Measurements from ENCODE around the gene CABP7.

CABP7 gene

DNA sequence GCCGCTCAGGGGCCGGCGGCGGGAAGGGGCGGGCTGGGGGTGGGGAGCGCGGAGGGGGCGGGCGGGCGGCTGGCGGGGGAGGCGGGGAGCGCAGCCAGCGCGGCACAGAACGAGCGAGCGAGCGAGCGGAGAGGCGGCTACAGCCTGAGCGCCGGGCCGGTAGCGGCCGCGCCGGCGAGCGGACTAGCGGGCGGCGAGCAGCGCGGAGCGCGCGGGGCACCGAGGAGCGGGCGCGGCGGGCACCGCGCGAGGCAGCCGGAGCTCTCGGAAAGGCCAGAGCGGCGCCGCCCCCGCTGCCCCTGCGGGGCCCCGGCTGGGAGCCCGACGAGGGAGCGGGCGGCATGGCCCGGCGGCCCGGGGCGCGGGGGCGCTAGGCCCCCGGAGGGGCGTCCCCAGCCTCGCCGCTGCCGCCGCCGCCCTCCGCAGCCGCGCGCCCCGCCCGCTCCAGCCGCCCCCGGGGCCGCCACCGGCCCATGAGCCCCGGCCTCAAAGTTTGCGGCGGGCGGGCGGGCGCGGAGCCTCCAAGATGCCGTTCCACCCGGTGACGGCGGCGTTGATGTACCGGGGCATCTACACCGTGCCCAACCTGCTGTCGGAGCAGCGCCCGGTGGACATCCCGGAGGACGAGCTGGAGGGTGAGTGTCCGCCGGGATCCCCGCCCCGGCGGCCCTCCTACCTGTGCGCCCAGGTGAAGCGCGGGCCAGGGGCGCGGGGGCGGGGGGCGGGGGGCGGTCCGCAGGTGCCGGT, at the start of gene CABP7:
Gene CABP7, plus strand, starts transcription at position 105 of the 747 bp plus-strand sequence. Its CDS starts 422 bp downstream, at position 527.
- no peak for DNase-seq (ENCODE audit: low read depth in 1 of 2, low spot score in 1 of 2)

DNA sequence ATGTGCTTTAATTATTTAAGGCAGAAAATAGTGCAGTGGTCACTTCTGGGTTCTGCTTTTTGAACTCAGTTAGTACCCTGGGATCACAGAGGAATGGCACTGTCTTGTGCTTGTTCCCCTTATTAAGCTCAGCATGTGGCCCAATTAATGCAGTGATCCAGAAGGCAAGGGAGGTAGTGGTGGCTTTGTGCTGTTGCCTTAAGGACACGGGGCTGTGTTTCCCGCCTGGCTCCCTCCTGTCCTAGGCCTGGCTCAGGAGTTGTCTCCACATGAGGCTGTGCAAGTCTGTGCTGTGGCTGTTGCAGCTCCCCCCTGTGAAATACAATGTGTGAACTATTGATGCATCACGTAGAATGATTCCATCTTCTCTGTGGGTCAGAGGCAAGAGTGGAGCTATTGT, 49.2 kb upstream of the CABP7 start:
- DNase-seq (ENCODE audit: low read depth in 1 of 2, low spot score in 1 of 2), result no peak

DNA sequence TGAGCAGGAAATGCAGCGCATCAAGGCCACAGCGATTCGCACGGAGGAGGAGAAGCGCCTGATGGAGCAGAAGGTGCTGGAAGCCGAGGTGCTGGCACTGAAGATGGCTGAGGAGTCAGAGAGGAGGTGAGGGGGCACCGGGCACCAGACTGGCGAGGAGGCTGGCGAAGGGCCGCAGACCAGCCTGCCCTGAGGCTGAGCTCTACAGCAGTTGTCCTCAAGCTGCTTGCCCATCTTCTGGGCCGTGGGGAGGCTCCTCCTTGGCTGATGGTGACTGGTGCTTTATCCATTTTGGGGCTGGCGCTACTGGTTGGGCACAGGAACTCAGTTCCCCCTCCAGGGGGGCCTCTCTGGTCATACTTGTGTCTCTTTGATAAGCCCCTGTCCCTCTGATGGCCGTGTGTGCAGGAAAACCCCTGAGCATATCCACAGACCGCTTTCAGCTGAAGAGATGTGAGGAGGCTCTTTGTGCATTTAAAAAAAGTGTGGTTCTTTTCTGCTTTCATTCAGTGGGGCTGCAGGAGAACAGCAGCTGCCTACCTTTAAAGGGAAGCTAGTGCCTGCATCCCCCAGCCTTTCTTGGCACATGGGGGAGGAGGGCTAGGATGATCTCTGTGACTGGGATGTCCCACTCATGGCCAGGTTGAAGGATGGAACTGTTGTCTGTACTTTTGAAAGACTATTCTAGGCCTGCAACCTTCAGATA, 46.3 kb upstream of the CABP7 start:
- no peak for DNase-seq (ENCODE audit: low read depth in 1 of 2, low spot score in 1 of 2)

DNA sequence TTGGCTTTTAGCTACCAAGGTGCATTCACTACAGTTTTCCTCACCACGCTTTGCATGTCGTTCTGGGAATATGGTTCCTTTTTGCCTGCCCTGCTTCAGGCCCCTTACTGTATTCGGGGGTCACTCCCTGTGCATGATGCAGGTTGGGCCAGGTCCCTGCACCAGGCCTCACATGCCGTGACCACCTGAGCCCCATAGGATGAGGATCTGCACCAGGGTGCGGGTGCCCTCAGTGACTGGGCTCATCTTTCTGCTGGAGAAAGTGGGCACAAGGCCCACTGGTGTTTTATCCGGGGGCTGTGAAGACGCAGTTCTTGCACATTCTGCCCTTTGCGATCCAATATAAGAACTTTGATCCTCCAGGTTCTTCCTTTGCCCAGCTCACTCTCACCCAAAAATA, 45.7 kb upstream of the CABP7 start:
- DNase-seq (ENCODE audit: low read depth in 1 of 2, low spot score in 1 of 2), result no peak

DNA sequence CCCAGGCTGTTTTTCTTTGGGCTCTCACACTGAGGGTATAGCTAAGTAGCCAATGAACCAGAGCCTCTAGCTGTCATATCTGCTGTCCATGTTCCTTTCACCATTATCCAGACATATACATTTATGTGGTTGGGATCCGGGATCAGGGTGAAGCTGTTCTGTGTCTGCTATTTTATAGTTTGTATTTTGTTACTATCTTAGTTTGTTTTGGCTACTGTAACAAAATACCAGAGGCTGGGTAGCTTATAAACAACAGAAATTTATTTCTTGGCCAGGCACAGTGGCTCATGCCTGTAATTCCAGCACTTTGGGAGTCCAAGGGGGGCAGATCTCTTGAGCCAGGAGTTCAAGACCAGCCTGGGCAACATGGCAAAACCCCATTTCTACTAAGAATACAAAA, 40.5 kb upstream of the CABP7 start:
- DNase-seq (ENCODE audit: low read depth in 1 of 2, low spot score in 1 of 2), result no peak

DNA sequence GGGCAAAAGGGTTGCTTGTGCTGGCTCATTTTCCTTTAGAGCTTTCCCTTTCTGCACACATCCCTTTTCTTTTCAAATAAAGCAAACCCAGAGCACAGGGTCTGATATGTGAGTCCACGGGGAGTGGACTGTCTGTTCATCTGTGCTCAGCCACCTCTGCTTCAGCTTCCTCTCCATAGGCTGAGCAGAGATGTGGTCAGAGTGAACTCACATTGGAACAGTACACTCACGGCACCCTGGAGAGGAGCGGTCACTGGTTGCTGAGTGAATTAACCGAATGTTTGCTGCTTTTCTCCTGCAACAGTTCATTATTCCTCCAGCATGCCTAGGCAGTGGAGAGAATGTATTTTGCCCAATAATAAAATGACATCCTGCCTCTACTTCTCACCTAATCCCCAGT, 36.3 kb upstream of the CABP7 start:
- DNase-seq (ENCODE audit: low read depth in 1 of 2, low spot score in 1 of 2), result no peak

DNA sequence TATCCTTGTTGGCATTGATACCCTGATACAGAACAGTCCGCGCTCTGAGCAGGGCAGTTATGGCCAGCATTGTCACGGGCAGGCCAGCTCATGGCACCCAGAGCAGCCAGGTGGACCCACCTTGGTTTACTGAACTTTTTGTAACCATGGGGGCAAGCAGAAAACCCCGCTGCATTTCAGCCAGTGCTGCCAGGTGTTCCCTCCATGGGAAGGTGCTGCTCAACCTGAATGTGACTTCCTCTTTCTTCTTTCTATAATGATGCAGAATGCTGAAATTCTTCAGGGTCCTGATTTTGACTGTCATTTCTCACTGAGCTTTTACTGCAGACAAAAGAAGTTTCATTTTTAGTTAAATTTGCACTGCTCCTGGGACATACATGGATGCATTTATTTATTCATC, 35.6 kb upstream of the CABP7 start:
- no peak for DNase-seq (ENCODE audit: low read depth in 1 of 2, low spot score in 1 of 2)

DNA sequence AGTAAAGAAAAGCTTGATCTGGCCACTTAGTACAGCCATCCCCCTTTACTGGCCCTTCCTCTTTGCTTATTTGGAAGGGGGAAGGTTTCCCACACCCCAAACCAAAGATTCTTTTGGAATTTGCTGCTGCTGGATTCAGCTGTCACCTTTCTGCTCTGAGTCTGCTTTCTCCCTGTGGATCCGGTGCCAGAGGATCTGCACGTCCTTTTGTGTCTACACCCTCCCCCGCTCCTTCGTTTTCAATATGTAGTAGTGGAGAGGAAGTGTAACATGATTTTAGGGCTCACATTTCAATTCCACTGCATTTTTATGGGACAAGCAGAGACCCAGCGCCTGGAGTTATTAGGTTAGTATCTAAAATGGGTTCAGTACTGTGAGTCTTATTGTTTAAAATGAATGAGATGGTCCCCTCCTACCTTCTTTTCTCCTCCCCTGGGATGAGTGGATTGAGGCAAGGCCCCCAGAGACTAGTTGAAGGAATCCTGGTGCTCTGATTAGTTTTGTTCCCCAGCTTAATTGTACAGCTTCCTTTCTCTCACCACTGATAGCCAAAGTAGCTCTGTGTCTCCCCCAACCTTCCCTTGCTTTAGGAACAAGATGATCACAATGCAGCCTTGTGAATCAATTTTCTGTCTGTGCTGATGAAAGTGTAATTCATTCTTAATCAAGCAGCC, 30.5 kb upstream of the CABP7 start:
- DNase-seq (ENCODE audit: low read depth in 1 of 2, low spot score in 1 of 2), result no peak

DNA sequence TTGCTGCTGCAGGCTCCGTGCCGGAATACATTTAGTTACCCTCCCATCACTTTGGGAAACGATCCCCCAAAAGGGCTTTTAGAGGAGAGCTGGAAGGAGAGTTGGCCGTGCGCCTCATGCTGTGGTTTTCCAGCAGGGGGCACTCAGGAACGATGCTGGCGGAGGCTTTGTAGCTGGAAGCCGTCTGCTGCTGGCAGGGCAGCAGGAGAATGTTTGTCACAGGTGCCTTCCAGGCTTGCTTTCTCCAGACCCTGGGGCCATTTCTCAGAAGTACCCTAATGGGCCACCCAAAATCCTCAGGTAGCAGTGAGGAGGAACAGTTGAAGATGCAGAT, 30.0 kb upstream of the CABP7 start:
- peak; percentile 13 to 16 for DNase-seq (ENCODE audit: low read depth in 1 of 2, low spot score in 1 of 2)

DNA sequence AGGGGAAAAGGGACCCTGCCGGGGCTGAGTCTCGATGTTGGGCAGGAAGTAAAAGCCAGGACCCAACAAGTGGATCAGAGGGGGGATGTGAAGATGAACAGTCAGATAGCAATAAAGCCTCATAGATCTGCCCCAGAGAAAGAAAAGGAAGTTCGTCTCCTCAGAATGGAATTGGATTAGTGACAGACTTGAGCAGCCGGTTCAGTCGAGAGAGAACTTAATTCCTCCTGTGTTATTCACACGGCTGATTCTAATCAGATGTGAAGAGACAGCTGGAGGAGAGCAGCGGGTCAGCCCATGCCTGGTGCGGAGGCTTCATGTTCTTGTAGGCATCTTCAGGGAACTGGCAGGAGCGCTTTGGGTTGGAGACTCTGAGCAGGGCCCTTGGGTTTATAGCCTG, 29.3 kb upstream of the CABP7 start:
- DNase-seq (ENCODE audit: low read depth in 1 of 2, low spot score in 1 of 2), result no peak

DNA sequence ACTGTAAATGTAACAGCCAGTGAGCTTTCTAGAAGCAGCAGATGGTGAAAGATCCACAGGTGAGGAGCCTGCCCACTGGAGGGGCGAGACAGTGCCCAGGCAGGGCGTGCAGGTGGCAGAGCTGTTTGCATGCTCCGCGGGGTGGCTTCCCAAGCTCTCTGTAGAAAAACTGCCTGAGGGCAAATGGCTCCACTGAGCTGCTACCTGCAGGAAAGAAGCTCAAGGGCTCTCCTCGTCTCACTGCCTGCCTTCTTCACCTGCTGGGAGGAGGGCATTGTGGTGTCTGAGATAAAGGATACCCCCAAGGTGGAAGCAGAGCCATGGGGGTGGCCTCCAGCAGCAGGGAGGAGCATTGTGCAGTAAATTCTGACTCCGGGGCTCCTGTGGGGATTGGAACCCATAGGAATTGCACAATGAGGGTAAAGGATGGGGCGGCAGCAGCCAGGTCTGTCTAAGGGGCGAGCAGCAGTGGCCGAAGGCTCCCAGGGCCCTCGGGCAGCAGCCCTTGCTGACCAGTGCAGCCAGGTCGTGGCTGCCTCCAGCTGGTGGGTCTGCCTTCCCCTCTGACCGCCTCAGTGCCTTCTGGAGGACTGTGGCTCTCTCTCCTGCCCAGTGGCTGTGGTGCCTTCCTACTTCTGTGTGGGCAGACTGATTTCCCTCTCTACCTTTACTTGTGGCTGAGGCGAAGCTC, 28.0 kb upstream of the CABP7 start:
- DNase-seq (ENCODE audit: low read depth in 1 of 2, low spot score in 1 of 2), result no peak

DNA sequence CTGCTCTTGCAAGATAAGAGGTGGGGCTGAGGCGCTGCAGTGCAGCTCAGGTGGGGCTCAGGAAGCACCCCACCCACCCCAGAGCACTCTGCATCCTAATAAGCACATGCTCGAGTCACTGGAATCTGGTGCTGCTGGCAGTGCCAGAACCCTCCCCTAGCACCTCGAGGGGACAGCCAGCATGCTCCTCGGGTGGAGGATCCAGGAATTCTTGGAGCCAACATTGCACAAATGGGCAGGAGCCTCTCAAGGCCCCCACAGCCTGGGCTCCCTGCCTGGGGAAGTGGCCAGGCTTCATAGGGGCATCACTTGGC, 27.5 kb upstream of the CABP7 start:
- DNase-seq (ENCODE audit: low read depth in 1 of 2, low spot score in 1 of 2), result no peak

DNA sequence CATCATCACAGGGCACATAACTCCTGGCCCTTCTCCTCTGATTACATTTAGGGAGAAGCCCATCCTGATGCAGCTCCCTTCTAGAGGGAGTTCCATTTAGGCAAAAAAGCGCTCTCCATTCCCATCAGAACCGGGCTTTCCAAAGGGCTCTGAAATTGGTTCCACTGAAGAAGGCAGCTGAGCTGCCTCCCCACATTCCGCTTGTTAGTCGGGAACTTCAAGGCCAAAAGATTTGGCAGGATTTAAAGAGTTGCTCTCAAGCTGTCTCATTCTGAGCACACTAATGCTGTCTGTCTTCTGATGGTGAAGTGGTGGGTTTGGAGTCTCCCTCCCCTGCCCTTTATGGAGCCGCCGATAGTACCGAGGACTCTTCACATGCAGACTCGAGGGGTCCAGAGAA, 26.6 kb upstream of the CABP7 start:
- no peak for DNase-seq (ENCODE audit: low read depth in 1 of 2, low spot score in 1 of 2)

DNA sequence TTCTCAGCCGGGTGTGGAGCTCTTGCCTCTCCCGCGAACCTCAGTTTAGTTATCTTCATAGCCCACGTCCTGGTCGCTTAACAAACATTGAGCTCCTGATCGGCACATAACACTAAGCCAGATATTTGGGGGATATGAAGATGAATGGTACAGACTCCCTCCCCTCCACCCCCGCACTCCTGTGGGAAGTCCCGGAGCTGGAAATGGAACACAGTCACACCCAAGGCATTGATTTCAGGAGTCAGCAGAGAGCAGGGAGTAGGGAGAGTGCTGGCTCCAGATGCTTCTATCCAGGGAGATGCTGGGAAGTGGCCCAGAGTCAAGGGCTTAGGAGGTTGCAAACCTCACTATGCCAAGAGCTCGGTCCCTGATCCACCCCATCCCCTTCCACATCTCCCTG, 26.1 kb upstream of the CABP7 start:
- no peak for DNase-seq (ENCODE audit: low read depth in 1 of 2, low spot score in 1 of 2)

DNA sequence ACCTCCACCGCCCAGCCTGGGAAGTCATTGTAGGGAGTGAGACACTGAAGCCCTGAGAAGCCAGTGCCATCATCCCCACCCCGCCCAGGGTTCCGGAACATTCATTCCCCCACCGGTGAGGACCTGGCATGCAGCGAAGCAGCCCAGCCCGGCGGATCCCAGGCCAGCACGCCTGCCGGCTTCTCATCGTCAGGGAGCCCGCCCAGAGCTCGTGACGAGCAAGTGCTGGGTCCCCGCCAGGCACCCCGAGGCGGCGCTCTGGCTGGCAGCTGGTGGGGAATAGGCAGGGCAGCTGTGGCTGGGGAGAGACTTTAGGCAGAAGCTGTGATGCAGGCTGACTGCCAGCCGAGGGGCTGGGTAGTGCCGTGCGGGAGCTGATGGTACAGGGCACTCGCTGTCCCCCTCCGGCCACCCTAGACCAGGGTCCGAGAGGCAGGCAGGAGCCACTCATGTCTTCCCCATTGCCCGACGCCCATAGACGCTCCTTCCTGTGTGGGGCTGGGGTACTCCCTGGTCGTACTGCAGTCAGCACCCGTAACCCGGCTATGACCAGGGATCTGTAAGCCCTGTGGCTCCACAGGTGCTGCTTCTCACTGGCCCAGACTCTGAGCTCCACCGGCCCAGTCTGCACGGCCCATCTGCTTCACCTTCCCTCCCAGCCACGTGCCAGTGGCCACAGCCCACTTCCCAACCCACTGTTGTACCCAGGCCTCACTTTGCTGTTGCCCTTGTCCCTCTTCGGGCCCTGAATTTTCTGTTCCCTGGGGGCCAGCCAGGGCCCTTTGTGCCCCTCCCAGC, 24.5 kb upstream of the CABP7 start:
- no peak for DNase-seq (ENCODE audit: low read depth in 1 of 2, low spot score in 1 of 2)

DNA sequence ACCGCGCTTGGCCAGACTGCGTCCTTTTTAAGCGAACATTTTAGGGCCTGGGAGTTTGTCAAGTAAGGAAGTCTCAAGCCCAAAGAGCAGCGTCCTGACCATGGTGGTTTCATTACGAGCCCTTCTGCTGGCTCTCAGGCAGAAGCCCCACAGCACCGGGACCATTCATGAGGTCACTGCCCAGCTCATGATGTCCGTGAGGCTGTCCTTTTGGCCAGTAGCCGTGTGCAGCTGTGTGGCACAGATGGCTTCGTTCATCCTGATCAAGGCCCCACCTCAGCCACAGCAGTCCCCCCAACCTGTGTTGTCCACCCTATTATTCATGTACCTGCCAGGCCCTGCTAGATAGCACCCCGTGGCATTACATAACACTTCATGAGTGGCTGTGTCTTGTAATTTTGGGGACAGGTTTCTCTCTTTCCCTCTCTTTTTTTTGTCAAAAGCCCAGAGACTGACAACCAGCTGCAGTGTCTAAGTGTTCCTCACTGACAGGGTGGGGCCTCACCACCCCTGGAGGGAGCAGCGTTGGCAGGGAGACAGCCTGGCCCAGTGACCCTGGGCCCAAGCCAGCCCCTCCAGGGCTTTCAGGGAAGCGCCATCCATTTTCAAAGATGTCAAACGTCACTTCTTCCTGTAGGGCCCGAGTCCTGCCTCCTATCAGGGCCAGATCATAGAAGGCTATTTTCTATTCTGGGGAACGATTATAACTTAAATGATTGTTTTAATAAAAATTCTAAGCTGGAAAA, 21.8 kb upstream of the CABP7 start:
- DNase-seq (ENCODE audit: low read depth in 1 of 2, low spot score in 1 of 2), result no peak

DNA sequence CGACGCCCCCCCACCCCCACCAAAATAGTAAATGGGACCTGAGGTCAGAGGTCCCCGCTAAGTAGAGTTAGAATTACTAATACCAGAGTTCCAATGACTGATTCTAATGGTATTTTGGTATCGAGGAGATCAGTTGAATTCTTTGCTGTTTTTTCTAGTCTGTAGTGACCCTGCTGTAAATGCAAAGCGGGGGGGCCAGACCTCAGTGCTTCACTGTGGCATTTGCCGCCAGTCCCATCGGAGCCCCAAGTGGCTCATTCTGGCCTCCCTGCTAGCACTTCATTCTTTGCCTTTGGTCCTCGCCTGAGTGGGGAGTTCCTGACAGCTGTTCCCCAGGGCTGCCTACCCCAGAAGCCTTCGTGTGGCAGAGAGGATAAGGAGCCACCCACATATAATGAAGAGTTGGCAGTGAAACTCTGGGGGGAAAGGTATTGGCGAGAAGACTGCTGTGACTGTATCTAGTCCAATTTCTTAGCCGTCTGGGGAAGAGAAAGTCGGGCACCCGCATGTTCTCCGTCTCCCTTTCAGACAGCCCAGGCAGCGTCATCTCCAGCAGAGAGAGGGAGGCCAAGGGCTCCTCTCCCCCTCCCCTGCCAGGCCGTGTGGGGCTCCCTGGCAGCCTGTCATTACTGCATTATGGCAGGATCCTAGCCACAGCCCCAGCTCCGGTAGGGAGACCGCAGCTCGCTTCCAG, 19.4 kb upstream of the CABP7 start:
- DNase-seq (ENCODE audit: low read depth in 1 of 2, low spot score in 1 of 2), result no peak

DNA sequence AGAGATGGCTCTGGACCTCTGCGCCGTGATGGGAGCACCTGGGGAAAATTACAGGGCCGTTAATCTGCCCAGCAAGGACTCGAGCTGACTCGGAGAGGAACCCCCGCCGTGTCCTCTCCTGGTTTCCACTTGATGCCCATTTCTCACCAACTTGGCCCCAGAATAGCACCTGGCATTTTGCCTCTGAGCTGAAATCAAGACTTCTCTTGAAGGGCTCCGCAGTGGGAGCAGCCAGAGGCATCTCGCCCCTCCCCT, 19.0 kb upstream of the CABP7 start:
- no peak for DNase-seq (ENCODE audit: low read depth in 1 of 2, low spot score in 1 of 2)

DNA sequence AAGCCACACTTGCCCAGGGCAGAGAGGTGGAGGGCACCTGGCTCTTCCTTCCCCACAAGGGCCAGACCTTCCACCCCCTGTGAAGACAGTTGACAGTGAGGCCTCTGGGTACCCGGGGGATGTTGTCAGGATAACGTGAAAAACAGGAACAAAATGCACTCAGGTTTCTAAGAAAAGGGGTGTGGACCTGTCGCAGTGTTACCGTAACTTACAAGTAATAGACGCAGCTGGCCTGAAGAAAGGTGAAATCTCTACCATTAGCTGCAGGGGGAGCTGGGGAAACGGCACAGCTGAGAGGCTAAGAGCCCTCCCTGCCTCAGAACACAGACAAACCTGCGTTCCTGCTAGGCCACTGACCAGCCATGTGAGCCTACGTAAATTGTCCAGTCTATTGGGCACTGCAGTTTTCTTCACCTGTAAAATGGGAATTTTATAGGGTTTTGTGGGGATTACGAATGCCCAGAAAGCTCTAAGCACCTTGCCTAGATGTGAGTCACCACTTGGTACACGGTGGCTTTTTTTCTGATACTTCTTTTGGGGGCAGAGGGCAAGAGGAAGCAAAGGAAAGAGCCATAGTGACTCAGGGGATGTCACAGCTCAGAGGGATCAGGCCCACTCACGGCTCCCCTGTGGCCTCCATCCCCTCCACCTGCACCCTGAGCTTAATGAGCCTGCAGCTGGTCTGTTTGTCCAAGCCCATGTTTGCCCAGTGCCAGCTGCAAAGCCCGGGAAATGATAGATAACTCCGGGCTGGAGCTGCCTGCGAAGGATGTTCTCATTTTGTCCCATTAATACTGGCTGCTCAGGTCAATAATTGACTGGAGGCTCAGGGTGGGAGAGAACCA, 18.4 kb upstream of the CABP7 start:
- no peak for DNase-seq (ENCODE audit: low read depth in 1 of 2, low spot score in 1 of 2)

All from activated CD4-positive, alpha-beta T cell treated with anti-CD3 and anti-CD28 coated beads, Interleukin-2, amount 50 U/mL, for 24 hours (primary cell).